Measurements from ENCODE around the gene CST11.
"Not testable (repeated sequence)": the region's sequence is repeated elsewhere in the genome, so short reads cannot be mapped to it uniquely, and the experiment has no call there.

GRCh38 chr20:23472306-23472705 lies 19.6 kb upstream of the CST11 start:
- TF ChIP-seq CTCF (IDR thresholded peaks at IDR 0.05; ENCODE audit: insufficient read depth, low read length); POLR2AphosphoS5 (IDR thresholded peaks at IDR 0.05; ENCODE audit: low read depth): not testable (repeated sequence)

Measured in HL-60 (cell line).